ENCODE measurements around the gene RAB35.

DNA sequence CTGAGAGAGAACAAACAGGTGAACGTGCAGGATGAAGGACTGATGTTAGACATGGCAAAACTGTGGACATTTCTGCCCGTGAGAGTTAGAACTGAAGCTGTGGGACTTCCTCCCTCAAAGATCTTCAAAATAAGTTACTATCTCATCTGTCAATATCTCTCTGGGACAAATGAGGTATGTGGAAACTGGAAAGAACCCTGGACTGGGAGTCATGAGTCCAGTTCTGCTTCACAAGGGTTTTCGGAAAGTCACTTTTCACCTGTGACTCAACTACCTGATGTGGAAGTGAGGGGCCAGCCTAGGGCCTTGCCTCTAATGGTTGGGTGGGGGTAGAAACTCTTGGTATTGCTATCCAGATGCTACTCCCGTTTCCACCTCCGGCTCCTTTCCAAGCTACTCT, 47.3 kb downstream of the RAB35 start:
- TF ChIP-seq CTCF (IDR thresholded peaks at IDR 0.05) (no peak), POLR2A (IDR thresholded peaks at IDR 0.05) (no peak), POLR2AphosphoS5 (IDR thresholded peaks at IDR 0.05) (no peak), EP300 (IDR thresholded peaks at IDR 0.05) (no peak)
